IMR-90 (cell line): ENCODE data around the gene PALS1. TPM values are rescaled to one million over a fixed set of nuclear protein-coding genes. Genes with fewer than 3 reads are reported as not detected.
A peak's percentile ranks its signal among the peaks of the same experiment; 100 is the strongest.

Experiments used
- ATAC-seq: fragments of 200-7000 bp; cut with Tn5 transposase; 2 replicates; pipeline ENCODE4 v1.9.1; 2020; ENCODE audit warnings: low read depth, mild to moderate bottlenecking, moderate library complexity
- BruUV-seq: library from RNA; stranded (reverse); fragments of 400-500 nt; replicated peaks from 2 replicates; lab custom pipeline; 2021; lab: Mats Ljungman, UMichigan
- CTCF ChIA-PET: fragments of 300-600 bp; formaldehyde crosslinking; extraction: SDS; loops from one replicate; lab custom pipeline; 2021; ENCODE audit warnings: antibody characterized with exemption; lab: Yijun Ruan, JAX
- POLR2A ChIA-PET: fragments of 300-600 bp; sonication (Branson Sonifier 250); formaldehyde crosslinking; loops from one replicate; lab custom pipeline; 2022; ENCODE audit warnings: antibody characterized with exemption; ENCODE audit not compliant: unreplicated experiment; lab: Charles Lee
- DNase-seq: peaks from one replicate; pipeline ENCODE4 v3.0.0; 2013
- H2AFZ ChIP-seq: replicated peaks from 2 replicates; pipeline ENCODE3; 2013; ENCODE audit warnings: low read length, mild to moderate bottlenecking; ENCODE audit not compliant: poor library complexity
- H2AK5ac ChIP-seq: 2 replicates; pipeline ENCODE4 v1.6.1; 2013; ENCODE audit warnings: low read depth, low read length, inconsistent platforms
- H2AK9ac ChIP-seq: replicated peaks from 2 replicates; pipeline ENCODE3; 2013; ENCODE audit warnings: mild to moderate bottlenecking, low read depth, low read length, moderate library complexity; ENCODE audit not compliant: poor library complexity
- H2BK120ac ChIP-seq: 2 replicates; pipeline ENCODE4 v1.6.1; 2013; ENCODE audit warnings: low read depth, low read length, inconsistent platforms
- H2BK15ac ChIP-seq: 3 replicates; pipeline ENCODE4 v1.6.1; 2013; ENCODE audit warnings: low read depth, low read length, inconsistent platforms
- H2BK20ac ChIP-seq: 2 replicates; pipeline ENCODE4 v1.6.1; 2013; ENCODE audit warnings: low read depth, mild to moderate bottlenecking, inconsistent platforms, low read length, moderate library complexity
- H2BK5ac ChIP-seq: 2 replicates; pipeline ENCODE4 v1.6.1; 2013; ENCODE audit warnings: mild to moderate bottlenecking, low read depth, low read length, inconsistent platforms; ENCODE audit not compliant: poor library complexity, severe bottlenecking
- H3K14ac ChIP-seq: replicated peaks from 2 replicates; pipeline ENCODE4 v1.6.1; 2013; ENCODE audit warnings: low read depth, low read length, inconsistent platforms
- H3K18ac ChIP-seq: 2 replicates; pipeline ENCODE4 v1.6.1; 2013; ENCODE audit warnings: low read depth, low read length, control low read depth
- H3K23ac ChIP-seq: 2 replicates; pipeline ENCODE4 v1.6.1; 2013; ENCODE audit warnings: low read depth, low read length, inconsistent platforms
- H3K27ac ChIP-seq: 2 replicates; pipeline ENCODE4 v1.5.1; 2013; ENCODE audit warnings: mild to moderate bottlenecking, control low read depth, low read length; ENCODE audit not compliant: insufficient read depth
- H3K27me3 ChIP-seq: 2 replicates; pipeline ENCODE4 v1.6.1; 2013; ENCODE audit warnings: low read length; ENCODE audit not compliant: control insufficient read depth, insufficient read depth
- H3K36me3 ChIP-seq: 2 replicates; pipeline ENCODE4 v1.6.1; 2013; ENCODE audit warnings: low read length, mixed read lengths; ENCODE audit not compliant: control insufficient read depth, insufficient read depth
- H3K4ac ChIP-seq: 2 replicates; pipeline ENCODE4 v1.6.1; 2013; ENCODE audit warnings: low read depth, low read length, inconsistent platforms
- H3K4me1 ChIP-seq: 2 replicates; pipeline ENCODE4 v1.6.1; 2013; ENCODE audit warnings: low read length, mixed read lengths; ENCODE audit not compliant: control insufficient read depth, insufficient read depth
- H3K4me2 ChIP-seq: 2 replicates; pipeline ENCODE4 v1.6.1; 2013; ENCODE audit warnings: low read depth, mild to moderate bottlenecking, control low read depth, low read length, moderate library complexity
- H3K4me3 ChIP-seq: 2 replicates; pipeline ENCODE4 v1.5.1; 2013; ENCODE audit warnings: low read depth, mild to moderate bottlenecking, control low read depth, low read length, moderate library complexity; ENCODE audit not compliant: insufficient read depth
- H3K56ac ChIP-seq: 2 replicates; pipeline ENCODE4 v1.6.1; 2013; ENCODE audit warnings: low read length, inconsistent platforms; ENCODE audit not compliant: insufficient read depth; ENCODE audit errors: extremely low read depth
- H3K79me1 ChIP-seq, 2 experiments: 2 replicates each; pipeline ENCODE4 v1.6.1; 2013; ENCODE audit warnings: low read length in 2 of 2, inconsistent platforms in 1 of 2, low read depth in 1 of 2
- H3K9ac ChIP-seq: 2 replicates; pipeline ENCODE4 v1.6.1; 2013; ENCODE audit warnings: low read depth, low read length, control low read depth
- H3K9me1 ChIP-seq: 2 replicates; pipeline ENCODE4 v1.6.1; 2013; ENCODE audit warnings: low read length, inconsistent platforms; ENCODE audit not compliant: insufficient read depth
- H3K9me3 ChIP-seq: 2 replicates; pipeline ENCODE4 v1.6.1; 2013; ENCODE audit warnings: low read length; ENCODE audit not compliant: control insufficient read depth, insufficient read depth
- H4K20me1 ChIP-seq: 2 replicates; pipeline ENCODE4 v1.6.1; 2013; ENCODE audit warnings: low read length, inconsistent platforms; ENCODE audit not compliant: insufficient read depth
- H4K5ac ChIP-seq: 2 replicates; pipeline ENCODE4 v1.6.1; 2013; ENCODE audit warnings: mild to moderate bottlenecking, low read depth, low read length, control low read depth
- H4K8ac ChIP-seq, 2 experiments: 2 replicates each; pipeline ENCODE4 v1.6.1; 2013; ENCODE audit warnings: low read depth in 2 of 2, low read length in 2 of 2, control low read depth in 1 of 2, inconsistent platforms in 1 of 2
- H4K91ac ChIP-seq: 2 replicates; pipeline ENCODE4 v1.6.1; 2013; ENCODE audit warnings: low read depth, low read length, inconsistent platforms; ENCODE audit not compliant: insufficient read depth
- BHLHE40 ChIP-seq: fragments of 150-350 bp; IDR thresholded peaks from 2 replicates; pipeline ENCODE4 v1.6.1; 2016; ENCODE audit warnings: mild to moderate bottlenecking, low read depth, low read length
- CEBPB ChIP-seq: IDR thresholded peaks from 2 replicates; pipeline ENCODE4 v1.6.1; 2012; ENCODE audit warnings: low read depth, low read length, improper control_type of control experiment
- CHD1 ChIP-seq: IDR thresholded peaks from 2 replicates; pipeline ENCODE4 v1.6.1; 2012; ENCODE audit warnings: low read depth, low read length, improper control_type of control experiment
- FOS ChIP-seq: fragments of 150-350 bp; IDR thresholded peaks from 2 replicates; pipeline ENCODE4 v1.6.1; 2016; ENCODE audit warnings: low read depth, low read length
- MAZ ChIP-seq: IDR thresholded peaks from 2 replicates; pipeline ENCODE4 v1.6.1; 2012; ENCODE audit warnings: low read depth, mild to moderate bottlenecking, low read length, improper control_type of control experiment, moderate library complexity, borderline replicate concordance
- MXI1 ChIP-seq: IDR thresholded peaks from 2 replicates; pipeline ENCODE4 v1.6.1; 2012; ENCODE audit warnings: low read depth, mild to moderate bottlenecking, low read length, moderate library complexity, borderline replicate concordance
- NFE2L2 ChIP-seq: fragments of 150-350 bp; IDR thresholded peaks from 2 replicates; pipeline ENCODE4 v1.6.1; 2016; ENCODE audit warnings: low read depth, mild to moderate bottlenecking, low read length
- POLR2A ChIP-seq: IDR thresholded peaks from 2 replicates; pipeline ENCODE4 v1.6.1; 2012; ENCODE audit warnings: mild to moderate bottlenecking, low read depth, low read length
- RAD21 ChIP-seq: IDR thresholded peaks from 2 replicates; pipeline ENCODE4 v1.6.1; 2012; ENCODE audit warnings: low read length, improper control_type of control experiment
- RCOR1 ChIP-seq: IDR thresholded peaks from 2 replicates; pipeline ENCODE4 v1.6.1; 2012; ENCODE audit warnings: mild to moderate bottlenecking, low read length, improper control_type of control experiment; ENCODE audit not compliant: insufficient replicate concordance
- RFX5 ChIP-seq: IDR thresholded peaks from 2 replicates; pipeline ENCODE4 v1.8.0; 2012; ENCODE audit warnings: low read depth, mild to moderate bottlenecking, low read length, moderate library complexity
- SMC3 ChIP-seq: fragments of 150-350 bp; IDR thresholded peaks from 2 replicates; pipeline ENCODE4 v1.6.1; 2016; ENCODE audit warnings: low read depth, mild to moderate bottlenecking, antibody characterized with exemption, low read length, moderate library complexity
- USF2 ChIP-seq: fragments of 150-350 bp; IDR thresholded peaks from 2 replicates; pipeline ENCODE4 v1.6.1; 2017; ENCODE audit warnings: mild to moderate bottlenecking, antibody characterized with exemption, low read length, low read depth
- WGBS, 2 experiments: methylation state at CpG; one replicate each; pipeline versions ENCODE4 v1.1.5 to v1.1.7; 2013; ENCODE audit warnings: missing lambda C conversion rate in 2 of 2; ENCODE audit not compliant: insufficient read length in 1 of 2; ENCODE audit errors: extremely low coverage in 2 of 2; 5-methylcytosine and 5-hydroxymethylcytosine counted together
- dilution Hi-C: fragments of 300-500 bp; cut with HindIII; formaldehyde crosslinking; loops from one replicate; pipeline ENCODE4 v1.14.3; 2018; ENCODE audit warnings: low sequenced_read_pairs; ENCODE audit not compliant: unreplicated experiment
- in situ Hi-C: fragments of 300-500 bp; cut with MboI; formaldehyde crosslinking; loops from 3 replicates; pipeline ENCODE4 v1.14.3; 2019; ENCODE audit warnings: low sequenced_read_pairs, inconsistent platforms, mixed read lengths
- intact Hi-C: fragments of 100-400 bp; cut with micrococcal nuclease; formaldehyde crosslinking; loops from 2 replicates; pipeline ENCODE4 v1.10.0; 2022
- polyA plus RNA-seq, 3 experiments: library from polyadenylated mRNA; depleted of rRNA; stranded (reverse); fragments of >200 nt; gene quantifications; 2 replicates each; pipeline ENCODE4 v1.2.3, GENCODE V29; 2012; ENCODE audit warnings: low replicate concordance in 1 of 3
- total RNA-seq: library from RNA; depleted of rRNA; stranded (reverse); fragments of >200 nt; gene quantifications from 2 replicates; pipeline ENCODE4 v1.2.3, GENCODE V29; 2012
- TF ChIP-seq, protein P1 (sequence below): conservative IDR thresholded peaks from 2 replicates; pipeline ENCODE4 v1.5.1; 2012; ENCODE audit warnings: mild to moderate bottlenecking, low read depth, low read length, improper control_type of control experiment
- TF ChIP-seq, protein P2 (sequence below): fragments of 150-350 bp; IDR thresholded peaks from 2 replicates; pipeline ENCODE4 v1.6.1; 2016; ENCODE audit warnings: low read depth, mild to moderate bottlenecking, low read length, moderate library complexity, borderline replicate concordance

PALS1 gene
- total and polyA plus RNA-seq, 2 of the 4 experiments (the other 2 are of a cell fraction), result 17.7 to 40.1 TPM

DNA sequence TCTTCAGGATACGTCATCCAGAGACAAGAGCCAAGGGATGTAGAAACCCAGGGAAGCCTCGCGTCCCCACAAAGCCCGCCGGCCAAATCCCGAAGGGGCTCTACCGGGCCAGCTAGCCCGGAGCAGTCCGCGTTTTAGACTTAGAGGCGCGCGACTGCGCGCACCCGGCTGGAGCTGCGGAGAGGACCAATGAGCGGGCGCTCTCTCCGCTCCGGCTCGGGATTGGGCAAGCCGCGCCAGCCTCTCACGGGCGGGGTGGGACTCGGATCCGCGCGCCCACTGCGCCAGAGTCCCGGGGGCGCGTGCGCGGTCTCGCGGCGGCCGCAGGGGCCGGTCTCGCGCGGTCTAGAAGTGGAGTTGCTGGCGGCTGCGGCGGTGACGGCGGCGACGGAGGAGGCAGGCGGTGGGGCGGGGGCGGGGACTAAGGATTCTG, 241 bp upstream of the PALS1 start:
- H3K4me3 ChIP-seq, result peak overlapping the region; percentile 83
- H2AK5ac ChIP-seq, result no peak overlapping the region
- H3K9me1 ChIP-seq, result peaks cover 2% of the 10 kb centered on the region; the same call in 1 of the 2 replicates
- H2BK5ac ChIP-seq, result peak overlapping the region; percentile 3
- in situ Hi-C loops (no loop called here), intact Hi-C loops (loop anchor here (1.0 to 5.0 kb wide), 4 partner anchors 28 to 118 kb away; partner anchors contain the start of gene ATP6V1D), dilution Hi-C loops (no loop called here)
- H3K56ac ChIP-seq, result peak overlapping the region; percentile 61
- ATAC-seq (peak; percentile 95), DNase-seq (peak; percentile 96)
- no peak overlapping the region for H3K23ac ChIP-seq
- peak overlapping the region; percentile 85 for H3K4me2 ChIP-seq
- peak overlapping the region; percentile 93 for H2AFZ ChIP-seq
- H2BK15ac ChIP-seq, result no peak overlapping the region
- H3K9me3 ChIP-seq, result no peaks in the 10 kb centered on the region
- H4K8ac ChIP-seq, result peak overlapping the region; percentile 31 to 71
- H3K36me3 ChIP-seq, result no peaks in the 10 kb centered on the region
- H3K79me1 ChIP-seq, result peaks cover 0 to 16% of the 10 kb centered on the region in 2 experiments; a peak in 2 of 4 replicates
- no peak overlapping the region for H2BK120ac ChIP-seq
- H2AK9ac ChIP-seq, result no peak overlapping the region
- POLR2A ChIA-PET, result interaction anchor here (0.5 kb wide), 1 partner anchor 342 kb away, joined by 6 read pairs; no protein-coding TSS in a partner anchor
- no peak overlapping the region for H4K91ac ChIP-seq
- no peak overlapping the region for H3K4ac ChIP-seq
- peak overlapping the region; percentile 61 for H3K9ac ChIP-seq
- H3K14ac ChIP-seq, result no peak overlapping the region
- H3K18ac ChIP-seq, result no peak overlapping the region
- H3K27ac ChIP-seq, result peak overlapping the region; percentile 81; the same call in 1 of the 2 replicates
- WGBS, 2 experiments, result 0% methylated on average over 7 of the region's 54 CpGs; no CpG with 5 or more reads in 1 of the 2 experiments
- no peaks in the 10 kb centered on the region for H3K27me3 ChIP-seq
- H2BK20ac ChIP-seq, result no peak overlapping the region
- peaks cover 6% of the 10 kb centered on the region; the same call in 1 of the 2 replicates for H4K20me1 ChIP-seq
- H3K4me1 ChIP-seq, result peaks cover 4% of the 10 kb centered on the region
- BruUV-seq, result no TSS peak
- CTCF ChIA-PET, result no interaction called here
- H4K5ac ChIP-seq, result no peak overlapping the region; the same call in 1 of the 2 replicates
- peak; percentile 59; the same call in 1 of the 2 replicates for TF ChIP-seq MAZ
- peak; percentile 48; the same call in 1 of the 2 replicates for TF ChIP-seq BHLHE40
- peak; percentile 8; the same call in 1 of the 2 replicates for TF ChIP-seq MXI1
- TF ChIP-seq CHD1, result no peak
- TF ChIP-seq NFE2L2, result no peak
- TF ChIP-seq SMC3, result no peak
- peak; percentile 74 for TF ChIP-seq CEBPB
- TF ChIP-seq, protein P1, sequence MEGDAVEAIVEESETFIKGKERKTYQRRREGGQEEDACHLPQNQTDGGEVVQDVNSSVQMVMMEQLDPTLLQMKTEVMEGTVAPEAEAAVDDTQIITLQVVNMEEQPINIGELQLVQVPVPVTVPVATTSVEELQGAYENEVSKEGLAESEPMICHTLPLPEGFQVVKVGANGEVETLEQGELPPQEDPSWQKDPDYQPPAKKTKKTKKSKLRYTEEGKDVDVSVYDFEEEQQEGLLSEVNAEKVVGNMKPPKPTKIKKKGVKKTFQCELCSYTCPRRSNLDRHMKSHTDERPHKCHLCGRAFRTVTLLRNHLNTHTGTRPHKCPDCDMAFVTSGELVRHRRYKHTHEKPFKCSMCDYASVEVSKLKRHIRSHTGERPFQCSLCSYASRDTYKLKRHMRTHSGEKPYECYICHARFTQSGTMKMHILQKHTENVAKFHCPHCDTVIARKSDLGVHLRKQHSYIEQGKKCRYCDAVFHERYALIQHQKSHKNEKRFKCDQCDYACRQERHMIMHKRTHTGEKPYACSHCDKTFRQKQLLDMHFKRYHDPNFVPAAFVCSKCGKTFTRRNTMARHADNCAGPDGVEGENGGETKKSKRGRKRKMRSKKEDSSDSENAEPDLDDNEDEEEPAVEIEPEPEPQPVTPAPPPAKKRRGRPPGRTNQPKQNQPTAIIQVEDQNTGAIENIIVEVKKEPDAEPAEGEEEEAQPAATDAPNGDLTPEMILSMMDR, result no peak
- TF ChIP-seq, protein P2, sequence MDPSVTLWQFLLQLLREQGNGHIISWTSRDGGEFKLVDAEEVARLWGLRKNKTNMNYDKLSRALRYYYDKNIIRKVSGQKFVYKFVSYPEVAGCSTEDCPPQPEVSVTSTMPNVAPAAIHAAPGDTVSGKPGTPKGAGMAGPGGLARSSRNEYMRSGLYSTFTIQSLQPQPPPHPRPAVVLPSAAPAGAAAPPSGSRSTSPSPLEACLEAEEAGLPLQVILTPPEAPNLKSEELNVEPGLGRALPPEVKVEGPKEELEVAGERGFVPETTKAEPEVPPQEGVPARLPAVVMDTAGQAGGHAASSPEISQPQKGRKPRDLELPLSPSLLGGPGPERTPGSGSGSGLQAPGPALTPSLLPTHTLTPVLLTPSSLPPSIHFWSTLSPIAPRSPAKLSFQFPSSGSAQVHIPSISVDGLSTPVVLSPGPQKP, result no peak
- TF ChIP-seq USF2, result peak; percentile 36; the same call in 1 of the 2 replicates
- TF ChIP-seq FOS, result no peak
- TF ChIP-seq RFX5, result no peak
- no peak for TF ChIP-seq RCOR1
- no peak; the same call in 1 of the 2 replicates for TF ChIP-seq POLR2A
- no peak for TF ChIP-seq RAD21
